Measurements from ENCODE around the gene CTAGE1.

DNA sequence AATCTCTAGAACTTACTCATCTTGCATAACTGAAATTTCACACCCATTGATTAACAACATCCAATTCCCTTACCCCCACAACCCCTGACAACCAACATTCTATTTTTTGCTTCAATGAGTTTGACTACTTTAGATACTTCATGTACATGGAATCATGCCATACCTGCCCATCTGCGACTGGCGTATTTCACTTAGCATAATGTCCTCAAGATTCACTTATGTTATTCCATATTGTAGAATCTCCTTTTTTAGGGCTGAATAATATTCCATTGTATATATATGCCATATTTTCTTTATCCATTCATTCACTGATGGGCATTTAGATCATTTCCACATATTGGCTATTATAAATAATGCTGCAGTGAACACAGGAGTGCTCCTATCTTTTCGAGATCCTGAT is 13.8 kb downstream of the CTAGE1 start:
- TF ChIP-seq, protein P1, sequence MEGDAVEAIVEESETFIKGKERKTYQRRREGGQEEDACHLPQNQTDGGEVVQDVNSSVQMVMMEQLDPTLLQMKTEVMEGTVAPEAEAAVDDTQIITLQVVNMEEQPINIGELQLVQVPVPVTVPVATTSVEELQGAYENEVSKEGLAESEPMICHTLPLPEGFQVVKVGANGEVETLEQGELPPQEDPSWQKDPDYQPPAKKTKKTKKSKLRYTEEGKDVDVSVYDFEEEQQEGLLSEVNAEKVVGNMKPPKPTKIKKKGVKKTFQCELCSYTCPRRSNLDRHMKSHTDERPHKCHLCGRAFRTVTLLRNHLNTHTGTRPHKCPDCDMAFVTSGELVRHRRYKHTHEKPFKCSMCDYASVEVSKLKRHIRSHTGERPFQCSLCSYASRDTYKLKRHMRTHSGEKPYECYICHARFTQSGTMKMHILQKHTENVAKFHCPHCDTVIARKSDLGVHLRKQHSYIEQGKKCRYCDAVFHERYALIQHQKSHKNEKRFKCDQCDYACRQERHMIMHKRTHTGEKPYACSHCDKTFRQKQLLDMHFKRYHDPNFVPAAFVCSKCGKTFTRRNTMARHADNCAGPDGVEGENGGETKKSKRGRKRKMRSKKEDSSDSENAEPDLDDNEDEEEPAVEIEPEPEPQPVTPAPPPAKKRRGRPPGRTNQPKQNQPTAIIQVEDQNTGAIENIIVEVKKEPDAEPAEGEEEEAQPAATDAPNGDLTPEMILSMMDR (IDR thresholded peaks at IDR 0.05): no peak
- no peak for TF ChIP-seq POLR2A (IDR thresholded peaks at IDR 0.05)
